K562 (cell line): ENCODE data around the gene DCLK1.

Experiments
- ATF6 ChIP-seq: sonication (generic); formaldehyde crosslinking; IDR thresholded peaks from 2 replicates; pipeline ENCODE4 v1.4.0; 2020; ENCODE audit warnings: mild to moderate bottlenecking, missing genetic modification reagents
- BRD4 ChIP-seq: fragments of 200-600 bp; sonication (generic); IDR thresholded peaks from 2 replicates; pipeline ENCODE4 v1.6.1; 2017; ENCODE audit warnings: inconsistent platforms
- EGR1 ChIP-seq: fragments of 450-650 bp; conservative IDR thresholded peaks from 2 replicates; pipeline ENCODE4 v1.6.1; 2017; ENCODE audit warnings: mild to moderate bottlenecking
- ELK1 ChIP-seq: sonication (generic); formaldehyde crosslinking; IDR thresholded peaks from 2 replicates; pipeline ENCODE4 v1.8.1; 2022; ENCODE audit warnings: missing genetic modification reagents
- EZH2 ChIP-seq: IDR thresholded peaks from 2 replicates; pipeline ENCODE4 v1.6.1; 2012; ENCODE audit warnings: low read depth, mild to moderate bottlenecking, inconsistent platforms, low read length, borderline replicate concordance
- HDAC6 ChIP-seq: IDR thresholded peaks from 2 replicates; pipeline ENCODE4 v1.6.1; 2012; ENCODE audit warnings: low read depth, mild to moderate bottlenecking, control low read depth, inconsistent platforms, low read length, moderate library complexity
- PHF8 ChIP-seq: fragments of 200-600 bp; sonication (generic); IDR thresholded peaks from 2 replicates; pipeline ENCODE4 v1.6.1; 2012; ENCODE audit warnings: mixed run types, mild to moderate bottlenecking, inconsistent platforms, low read length, moderate library complexity, borderline replicate concordance
- SMARCC2 ChIP-seq: fragments of 450-650 bp; IDR thresholded peaks from 2 replicates; pipeline ENCODE4 v1.6.1; 2017; ENCODE audit warnings: antibody characterized with exemption, moderate library complexity, mild to moderate bottlenecking, low read depth
- TF ChIP-seq, protein P1 (sequence below): fragments of 250-450 bp; sonication (Bioruptor Pico); IDR thresholded peaks from 2 replicates; pipeline ENCODE4 v1.9.0; 2021; ENCODE audit warnings: mild to moderate bottlenecking, inconsistent platforms
- TF ChIP-seq, protein P2 (sequence below): sonication (generic); formaldehyde crosslinking; IDR thresholded peaks from 2 replicates; pipeline ENCODE4 v1.8.0; 2022; ENCODE audit warnings: mild to moderate bottlenecking, low read depth, missing genetic modification reagents
- TF ChIP-seq, protein P3 (sequence below), 3 experiments: IDR thresholded peaks in 2 of 3; conservative IDR thresholded peaks in 1 of 3; 2 replicates each; pipeline ENCODE4 v1.5.1; 2011 to 2012; ENCODE audit warnings: low read length in 3 of 3, mild to moderate bottlenecking in 3 of 3, control low read depth in 2 of 3, improper control_type of control experiment in 1 of 3, inconsistent platforms in 1 of 3, low read depth in 1 of 3, mixed read lengths in 1 of 3, moderate library complexity in 1 of 3; ENCODE audit not compliant: insufficient read depth in 2 of 3

- TF ChIP-seq ATF6 (CRISPR knock-in tag) = no peak
- no peak for TF ChIP-seq PHF8
- TF ChIP-seq ELK1 (CRISPR knock-in tag) = no peak
- no peak for TF ChIP-seq SMARCC2
- TF ChIP-seq EZH2 = no peak
- TF ChIP-seq BRD4 = no peak
- TF ChIP-seq EGR1 = no peak
- TF ChIP-seq, protein P1, sequence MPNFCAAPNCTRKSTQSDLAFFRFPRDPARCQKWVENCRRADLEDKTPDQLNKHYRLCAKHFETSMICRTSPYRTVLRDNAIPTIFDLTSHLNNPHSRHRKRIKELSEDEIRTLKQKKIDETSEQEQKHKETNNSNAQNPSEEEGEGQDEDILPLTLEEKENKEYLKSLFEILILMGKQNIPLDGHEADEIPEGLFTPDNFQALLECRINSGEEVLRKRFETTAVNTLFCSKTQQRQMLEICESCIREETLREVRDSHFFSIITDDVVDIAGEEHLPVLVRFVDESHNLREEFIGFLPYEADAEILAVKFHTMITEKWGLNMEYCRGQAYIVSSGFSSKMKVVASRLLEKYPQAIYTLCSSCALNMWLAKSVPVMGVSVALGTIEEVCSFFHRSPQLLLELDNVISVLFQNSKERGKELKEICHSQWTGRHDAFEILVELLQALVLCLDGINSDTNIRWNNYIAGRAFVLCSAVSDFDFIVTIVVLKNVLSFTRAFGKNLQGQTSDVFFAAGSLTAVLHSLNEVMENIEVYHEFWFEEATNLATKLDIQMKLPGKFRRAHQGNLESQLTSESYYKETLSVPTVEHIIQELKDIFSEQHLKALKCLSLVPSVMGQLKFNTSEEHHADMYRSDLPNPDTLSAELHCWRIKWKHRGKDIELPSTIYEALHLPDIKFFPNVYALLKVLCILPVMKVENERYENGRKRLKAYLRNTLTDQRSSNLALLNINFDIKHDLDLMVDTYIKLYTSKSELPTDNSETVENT (CRISPR knock-in tag) = no peak
- no peak for TF ChIP-seq HDAC6
- TF ChIP-seq, protein P2, sequence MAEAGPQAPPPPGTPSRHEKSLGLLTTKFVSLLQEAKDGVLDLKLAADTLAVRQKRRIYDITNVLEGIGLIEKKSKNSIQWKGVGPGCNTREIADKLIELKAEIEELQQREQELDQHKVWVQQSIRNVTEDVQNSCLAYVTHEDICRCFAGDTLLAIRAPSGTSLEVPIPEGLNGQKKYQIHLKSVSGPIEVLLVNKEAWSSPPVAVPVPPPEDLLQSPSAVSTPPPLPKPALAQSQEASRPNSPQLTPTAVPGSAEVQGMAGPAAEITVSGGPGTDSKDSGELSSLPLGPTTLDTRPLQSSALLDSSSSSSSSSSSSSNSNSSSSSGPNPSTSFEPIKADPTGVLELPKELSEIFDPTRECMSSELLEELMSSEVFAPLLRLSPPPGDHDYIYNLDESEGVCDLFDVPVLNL (CRISPR knock-in tag) = no peak
- TF ChIP-seq, protein P3, sequence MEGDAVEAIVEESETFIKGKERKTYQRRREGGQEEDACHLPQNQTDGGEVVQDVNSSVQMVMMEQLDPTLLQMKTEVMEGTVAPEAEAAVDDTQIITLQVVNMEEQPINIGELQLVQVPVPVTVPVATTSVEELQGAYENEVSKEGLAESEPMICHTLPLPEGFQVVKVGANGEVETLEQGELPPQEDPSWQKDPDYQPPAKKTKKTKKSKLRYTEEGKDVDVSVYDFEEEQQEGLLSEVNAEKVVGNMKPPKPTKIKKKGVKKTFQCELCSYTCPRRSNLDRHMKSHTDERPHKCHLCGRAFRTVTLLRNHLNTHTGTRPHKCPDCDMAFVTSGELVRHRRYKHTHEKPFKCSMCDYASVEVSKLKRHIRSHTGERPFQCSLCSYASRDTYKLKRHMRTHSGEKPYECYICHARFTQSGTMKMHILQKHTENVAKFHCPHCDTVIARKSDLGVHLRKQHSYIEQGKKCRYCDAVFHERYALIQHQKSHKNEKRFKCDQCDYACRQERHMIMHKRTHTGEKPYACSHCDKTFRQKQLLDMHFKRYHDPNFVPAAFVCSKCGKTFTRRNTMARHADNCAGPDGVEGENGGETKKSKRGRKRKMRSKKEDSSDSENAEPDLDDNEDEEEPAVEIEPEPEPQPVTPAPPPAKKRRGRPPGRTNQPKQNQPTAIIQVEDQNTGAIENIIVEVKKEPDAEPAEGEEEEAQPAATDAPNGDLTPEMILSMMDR (IDR thresholded peaks at IDR 0.05 in 2 of 3, conservative IDR thresholded peaks at IDR 0.05 in 1 of 3; ENCODE audit: insufficient read depth in 2 of 3, low read depth in 1 of 3, low read length in 3 of 3) = no peak
These were observed 69.6 kb downstream of the DCLK1 start for GRCh38 chr13:36061621-36062020.
